ENCODE data around the gene SAMHD1.

- TF ChIP-seq, protein P1, sequence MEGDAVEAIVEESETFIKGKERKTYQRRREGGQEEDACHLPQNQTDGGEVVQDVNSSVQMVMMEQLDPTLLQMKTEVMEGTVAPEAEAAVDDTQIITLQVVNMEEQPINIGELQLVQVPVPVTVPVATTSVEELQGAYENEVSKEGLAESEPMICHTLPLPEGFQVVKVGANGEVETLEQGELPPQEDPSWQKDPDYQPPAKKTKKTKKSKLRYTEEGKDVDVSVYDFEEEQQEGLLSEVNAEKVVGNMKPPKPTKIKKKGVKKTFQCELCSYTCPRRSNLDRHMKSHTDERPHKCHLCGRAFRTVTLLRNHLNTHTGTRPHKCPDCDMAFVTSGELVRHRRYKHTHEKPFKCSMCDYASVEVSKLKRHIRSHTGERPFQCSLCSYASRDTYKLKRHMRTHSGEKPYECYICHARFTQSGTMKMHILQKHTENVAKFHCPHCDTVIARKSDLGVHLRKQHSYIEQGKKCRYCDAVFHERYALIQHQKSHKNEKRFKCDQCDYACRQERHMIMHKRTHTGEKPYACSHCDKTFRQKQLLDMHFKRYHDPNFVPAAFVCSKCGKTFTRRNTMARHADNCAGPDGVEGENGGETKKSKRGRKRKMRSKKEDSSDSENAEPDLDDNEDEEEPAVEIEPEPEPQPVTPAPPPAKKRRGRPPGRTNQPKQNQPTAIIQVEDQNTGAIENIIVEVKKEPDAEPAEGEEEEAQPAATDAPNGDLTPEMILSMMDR (conservative IDR thresholded peaks at IDR 0.05; ENCODE audit: low read length): no peak
- no peak for TF ChIP-seq EZH2phosphoT487 (IDR thresholded peaks at IDR 0.05; ENCODE audit: borderline replicate concordance, low read depth, low read length)
Observed at GRCh38 chr20:36859282-36859555, 92.3 kb downstream of the SAMHD1 start.
